Measurements from ENCODE around the gene PRKCH. TPM values are rescaled to one million over a fixed set of nuclear protein-coding genes. Genes with fewer than 3 reads are reported as not detected.

Gene PRKCH
- total RNA-seq, 1 experiment from 2014 or later = 5.2 TPM

DNA sequence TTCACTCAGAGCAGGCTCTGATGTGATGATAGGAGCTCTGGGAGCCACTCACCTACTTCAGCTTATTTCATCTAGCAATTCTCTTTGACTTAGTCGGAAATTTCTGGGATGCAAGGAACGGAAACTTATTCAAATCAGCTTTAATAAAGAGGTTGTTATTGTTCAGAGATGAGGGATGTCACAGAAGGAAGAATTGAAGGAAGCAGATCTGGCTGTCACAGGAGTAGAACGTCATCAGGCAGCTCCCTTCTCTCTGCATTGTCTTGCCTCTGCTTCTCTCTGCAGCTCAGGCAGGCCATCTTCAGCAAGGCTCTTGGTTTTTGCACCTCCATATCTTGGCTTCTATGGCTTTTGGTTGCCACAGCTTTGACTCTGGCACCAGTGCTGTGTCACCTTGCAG, 32.7 kb upstream of the PRKCH start:
- Histone ChIP-seq H2BK12ac (ENCODE audit: insufficient read length, low read depth, low read length) (no peak overlapping the region), H3K4me1 (ENCODE audit: insufficient read depth, low read length) (no peaks in the 10 kb centered on the region), H3K23ac (ENCODE audit: insufficient read length, low read depth, low read length) (no peak overlapping the region), H3K79me2 (ENCODE audit: insufficient read depth, low read length) (no peaks in the 10 kb centered on the region), H3K18ac (ENCODE audit: insufficient read length, low read depth, low read length) (no peak overlapping the region), H3K4ac (ENCODE audit: low read depth, low read length) (no peak overlapping the region), H2AK5ac (ENCODE audit: insufficient read length, low read length) (no peak overlapping the region), H3K56ac (ENCODE audit: insufficient read length, low read depth, low read length) (no peak overlapping the region), H2BK120ac (ENCODE audit: low read depth, low read length, poor library complexity, severe bottlenecking) (no peak overlapping the region), H3K23me2 (ENCODE audit: insufficient read length, low read depth, low read length, poor library complexity, severe bottlenecking) (no peaks in the 10 kb centered on the region), H2BK15ac (ENCODE audit: low read depth, low read length) (no peak overlapping the region), H3K4me2 (ENCODE audit: insufficient read depth, insufficient read length, low read length) (no peak overlapping the region), H2BK20ac (ENCODE audit: low read depth, low read length, poor library complexity, severe bottlenecking) (no peak overlapping the region), H4K5ac (ENCODE audit: insufficient read length, low read depth, low read length) (no peak overlapping the region), H4K20me1 (ENCODE audit: control insufficient read depth, insufficient read depth, insufficient read length) (no peaks in the 10 kb centered on the region), H4K91ac (ENCODE audit: insufficient read length, low read depth, low read length) (no peak overlapping the region), H3K79me1 (ENCODE audit: insufficient read depth, low read depth, low read length, poor library complexity, severe bottlenecking) (no peaks in the 10 kb centered on the region), H3K27me3 (ENCODE audit: insufficient read depth, low read length) (no peaks in the 10 kb centered on the region), H3K14ac (ENCODE audit: insufficient read depth, low read length) (no peak overlapping the region), H2AFZ (ENCODE audit: low read length) (no peak overlapping the region), H4K8ac (replicated peaks; ENCODE audit: insufficient read length, low read depth, low read length) (no peak overlapping the region), H3K9me3 (ENCODE audit: control insufficient read depth, low read depth, low read length) (no peaks in the 10 kb centered on the region), H2BK5ac (ENCODE audit: insufficient read length, low read length) (no peak overlapping the region), H3K27ac (ENCODE audit: insufficient read length, low read depth, low read length) (no peak overlapping the region), H3K9ac (ENCODE audit: extremely low read depth, insufficient read length, low read length) (no peak overlapping the region), H3T11ph (ENCODE audit: low read length) (no peak overlapping the region)
- Mint-ChIP-seq H3K27me3 (ENCODE audit: low read depth) (no peaks in the 10 kb centered on the region; the same call in 1 of the 2 replicates), H3K27ac (no peak overlapping the region; a peak in 1 of 7 replicates), H3K4me3 (no peak overlapping the region), H3K9me3 (no peaks in the 10 kb centered on the region), H3K36me3 (ENCODE audit: insufficient read depth in 1 of 3, low read depth in 3 of 3) (no peaks in the 10 kb centered on the region), H3K4me1 (peaks cover 0 to 6% of the 10 kb centered on the region in 2 experiments; a peak in 1 of 4 replicates)
- DNase-seq = no peak
- TF ChIP-seq, protein P1, sequence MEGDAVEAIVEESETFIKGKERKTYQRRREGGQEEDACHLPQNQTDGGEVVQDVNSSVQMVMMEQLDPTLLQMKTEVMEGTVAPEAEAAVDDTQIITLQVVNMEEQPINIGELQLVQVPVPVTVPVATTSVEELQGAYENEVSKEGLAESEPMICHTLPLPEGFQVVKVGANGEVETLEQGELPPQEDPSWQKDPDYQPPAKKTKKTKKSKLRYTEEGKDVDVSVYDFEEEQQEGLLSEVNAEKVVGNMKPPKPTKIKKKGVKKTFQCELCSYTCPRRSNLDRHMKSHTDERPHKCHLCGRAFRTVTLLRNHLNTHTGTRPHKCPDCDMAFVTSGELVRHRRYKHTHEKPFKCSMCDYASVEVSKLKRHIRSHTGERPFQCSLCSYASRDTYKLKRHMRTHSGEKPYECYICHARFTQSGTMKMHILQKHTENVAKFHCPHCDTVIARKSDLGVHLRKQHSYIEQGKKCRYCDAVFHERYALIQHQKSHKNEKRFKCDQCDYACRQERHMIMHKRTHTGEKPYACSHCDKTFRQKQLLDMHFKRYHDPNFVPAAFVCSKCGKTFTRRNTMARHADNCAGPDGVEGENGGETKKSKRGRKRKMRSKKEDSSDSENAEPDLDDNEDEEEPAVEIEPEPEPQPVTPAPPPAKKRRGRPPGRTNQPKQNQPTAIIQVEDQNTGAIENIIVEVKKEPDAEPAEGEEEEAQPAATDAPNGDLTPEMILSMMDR (conservative IDR thresholded peaks at IDR 0.05) = no peak
- WGBS (ENCODE audit: extremely low coverage, insufficient read length, low lambda C conversion rate) = no CpG with 5 or more reads among the region's 3 CpGs
